ENCODE data around the gene TMED5.
A peak's percentile ranks its signal among the peaks of the same experiment; 100 is the strongest.
"Not testable (repeated sequence)": the region's sequence is repeated elsewhere in the genome, so short reads cannot be mapped to it uniquely, and the experiment has no call there.

The TMED5 gene

GRCh38 chr1:93179886-93180722 is at the start of gene TMED5:
Gene TMED5 (minus strand): TSS chr1:93180413. CDS start chr1:93180242, 171 bp downstream.
- H3K4me1 ChIP-seq (ENCODE audit: control insufficient read depth in 5 of 5, insufficient read depth in 5 of 5, low read length in 5 of 5): peaks cover 12 to 33% (median 32%) of the 10 kb centered on the region in 5 donors

GRCh38 chr1:93223023-93223675 is 42.9 kb upstream of the TMED5 start:
- Histone ChIP-seq H3K27me3 (ENCODE audit: control insufficient read depth in 5 of 5, insufficient read depth in 4 of 5, low read length in 5 of 5) (no peaks in the 10 kb centered on the region), H3K27ac (ENCODE audit: low read depth, low read length) (no peak overlapping the region), H3K4me1 (ENCODE audit: control insufficient read depth in 5 of 5, insufficient read depth in 5 of 5, low read length in 5 of 5) (no peaks in the 10 kb centered on the region), H3K9me3 (ENCODE audit: control insufficient read depth in 5 of 5, low read length in 5 of 5) (peaks cover 0 to 4% (median 0%) of the 10 kb centered on the region in 5 donors), H3K36me3 (ENCODE audit: control insufficient read depth in 5 of 5, insufficient read depth in 5 of 5, low read length in 5 of 5) (peaks cover 4 to 31% (median 10%) of the 10 kb centered on the region in 5 donors), H3K4me3 (ENCODE audit: low read depth in 1 of 5, low read length in 5 of 5) (no peak overlapping the region), H3K9ac (ENCODE audit: low read length in 5 of 5) (no peak overlapping the region)

More at GRCh38 chr1:93179886-93180722, at the start of gene TMED5:
- peaks cover 0 to 2% (median 0%) of the 10 kb centered on the region in 5 donors for H3K36me3 ChIP-seq (ENCODE audit: control insufficient read depth in 5 of 5, insufficient read depth in 5 of 5, low read length in 5 of 5)
- H3K9ac ChIP-seq (ENCODE audit: low read length in 5 of 5): peak within 1 kb of the TSS; percentile 95 to 100 (median 100)
- H3K27me3 ChIP-seq (ENCODE audit: control insufficient read depth in 5 of 5, insufficient read depth in 4 of 5, low read length in 5 of 5): peaks cover 0 to 10% (median 0%) of the 10 kb centered on the region in 5 donors
- peak within 1 kb of the TSS; percentile 75 to 100 (median 96) for H3K4me3 ChIP-seq (ENCODE audit: low read depth in 1 of 5, low read length in 5 of 5)
- peak within 1 kb of the TSS; percentile 100 for H3K27ac ChIP-seq (ENCODE audit: low read depth, low read length)
- H3K9me3 ChIP-seq (ENCODE audit: control insufficient read depth in 5 of 5, low read length in 5 of 5): peaks cover 0 to 2% (median 0%) of the 10 kb centered on the region in 5 donors

GRCh38 chr1:93221913-93222312 is 41.7 kb upstream of the TMED5 start:
- Histone ChIP-seq H3K36me3 (ENCODE audit: control insufficient read depth in 5 of 5, insufficient read depth in 5 of 5, low read length in 5 of 5) (peaks cover 4 to 34% (median 10%) of the 10 kb centered on the region in 5 donors), H3K9me3 (ENCODE audit: control insufficient read depth in 5 of 5, low read length in 5 of 5) (peaks cover 0 to 4% (median 0%) of the 10 kb centered on the region in 5 donors), H3K9ac (ENCODE audit: low read length in 5 of 5) (no peak overlapping the region), H3K4me1 (ENCODE audit: control insufficient read depth in 5 of 5, insufficient read depth in 5 of 5, low read length in 5 of 5) (no peaks in the 10 kb centered on the region), H3K27ac (ENCODE audit: low read depth, low read length) (no peak overlapping the region), H3K27me3 (ENCODE audit: control insufficient read depth in 5 of 5, insufficient read depth in 4 of 5, low read length in 5 of 5) (no peaks in the 10 kb centered on the region), H3K4me3 (ENCODE audit: low read depth in 1 of 5, low read length in 5 of 5) (no peak overlapping the region)

- not testable (repeated sequence) for H3K27me3 ChIP-seq (ENCODE audit: control insufficient read depth in 5 of 5, insufficient read depth in 4 of 5, low read length in 5 of 5); H3K4me3 ChIP-seq (ENCODE audit: low read depth in 1 of 5, low read length in 5 of 5); H3K9ac ChIP-seq (ENCODE audit: low read length in 5 of 5); H3K4me1 ChIP-seq (ENCODE audit: control insufficient read depth in 5 of 5, insufficient read depth in 5 of 5, low read length in 5 of 5); H3K9me3 ChIP-seq (ENCODE audit: control insufficient read depth in 5 of 5, low read length in 5 of 5); H3K27ac ChIP-seq (ENCODE audit: low read depth, low read length)
- H3K36me3 ChIP-seq (ENCODE audit: control insufficient read depth in 5 of 5, insufficient read depth in 5 of 5, low read length in 5 of 5): peaks cover 4 to 34% (median 10%) of the 10 kb centered on the region in 5 donors
Measured at GRCh38 chr1:93220716-93221115, 40.5 kb upstream of the TMED5 start.

GRCh38 chr1:93219443-93219842 is 39.2 kb upstream of the TMED5 start:
- peaks cover 0 to 4% (median 0%) of the 10 kb centered on the region in 5 donors for H3K9me3 ChIP-seq (ENCODE audit: control insufficient read depth in 5 of 5, low read length in 5 of 5)
- no peak overlapping the region for H3K4me3 ChIP-seq (ENCODE audit: low read depth in 1 of 5, low read length in 5 of 5)
- peaks cover 4 to 31% (median 10%) of the 10 kb centered on the region in 5 donors for H3K36me3 ChIP-seq (ENCODE audit: control insufficient read depth in 5 of 5, insufficient read depth in 5 of 5, low read length in 5 of 5)
- H3K4me1 ChIP-seq (ENCODE audit: control insufficient read depth in 5 of 5, insufficient read depth in 5 of 5, low read length in 5 of 5): no peaks in the 10 kb centered on the region
- H3K27ac ChIP-seq (ENCODE audit: low read depth, low read length): no peak overlapping the region
- no peaks in the 10 kb centered on the region for H3K27me3 ChIP-seq (ENCODE audit: control insufficient read depth in 5 of 5, insufficient read depth in 4 of 5, low read length in 5 of 5)
- no peak overlapping the region for H3K9ac ChIP-seq (ENCODE audit: low read length in 5 of 5)

- H3K36me3 ChIP-seq (ENCODE audit: control insufficient read depth in 5 of 5, insufficient read depth in 5 of 5, low read length in 5 of 5): peaks cover 0 to 20% (median 8%) of the 10 kb centered on the region in 5 donors
- no peaks in the 10 kb centered on the region for H3K27me3 ChIP-seq (ENCODE audit: control insufficient read depth in 5 of 5, insufficient read depth in 4 of 5, low read length in 5 of 5)
- no peaks in the 10 kb centered on the region for H3K9me3 ChIP-seq (ENCODE audit: control insufficient read depth in 5 of 5, low read length in 5 of 5)
- no peak overlapping the region for H3K9ac ChIP-seq (ENCODE audit: low read length in 5 of 5)
- H3K4me1 ChIP-seq (ENCODE audit: control insufficient read depth in 5 of 5, insufficient read depth in 5 of 5, low read length in 5 of 5): no peaks in the 10 kb centered on the region
- no peak overlapping the region for H3K4me3 ChIP-seq (ENCODE audit: low read depth in 1 of 5, low read length in 5 of 5)
- H3K27ac ChIP-seq (ENCODE audit: low read depth, low read length): no peak overlapping the region
Measured at GRCh38 chr1:93215322-93215721, 35.1 kb upstream of the TMED5 start.

- H3K4me3 ChIP-seq (ENCODE audit: low read depth in 1 of 5, low read length in 5 of 5): peak overlapping the region in 1 of 5 donors; percentile 7
- H3K9ac ChIP-seq (ENCODE audit: low read length in 5 of 5): no peak overlapping the region
- H3K27ac ChIP-seq (ENCODE audit: low read depth, low read length): no peak overlapping the region
- H3K36me3 ChIP-seq (ENCODE audit: control insufficient read depth in 5 of 5, insufficient read depth in 5 of 5, low read length in 5 of 5): peaks cover 0 to 15% (median 6%) of the 10 kb centered on the region in 5 donors
- no peaks in the 10 kb centered on the region for H3K9me3 ChIP-seq (ENCODE audit: control insufficient read depth in 5 of 5, low read length in 5 of 5)
- H3K4me1 ChIP-seq (ENCODE audit: control insufficient read depth in 5 of 5, insufficient read depth in 5 of 5, low read length in 5 of 5): peaks cover 0 to 6% (median 0%) of the 10 kb centered on the region in 5 donors
- no peaks in the 10 kb centered on the region for H3K27me3 ChIP-seq (ENCODE audit: control insufficient read depth in 5 of 5, insufficient read depth in 4 of 5, low read length in 5 of 5)
Measured at GRCh38 chr1:93207211-93207610, 27.0 kb upstream of the TMED5 start.

GRCh38 chr1:93206567-93206954 is 26.3 kb upstream of the TMED5 start:
- H3K4me1 ChIP-seq (ENCODE audit: control insufficient read depth in 5 of 5, insufficient read depth in 5 of 5, low read length in 5 of 5): peaks cover 0 to 6% (median 0%) of the 10 kb centered on the region in 5 donors
- H3K27ac ChIP-seq (ENCODE audit: low read depth, low read length): no peak overlapping the region
- H3K9ac ChIP-seq (ENCODE audit: low read length in 5 of 5): no peak overlapping the region
- peaks cover 0 to 17% (median 6%) of the 10 kb centered on the region in 5 donors for H3K36me3 ChIP-seq (ENCODE audit: control insufficient read depth in 5 of 5, insufficient read depth in 5 of 5, low read length in 5 of 5)
- no peaks in the 10 kb centered on the region for H3K9me3 ChIP-seq (ENCODE audit: control insufficient read depth in 5 of 5, low read length in 5 of 5)
- no peaks in the 10 kb centered on the region for H3K27me3 ChIP-seq (ENCODE audit: control insufficient read depth in 5 of 5, insufficient read depth in 4 of 5, low read length in 5 of 5)
- H3K4me3 ChIP-seq (ENCODE audit: low read depth in 1 of 5, low read length in 5 of 5): no peak overlapping the region

GRCh38 chr1:93205892-93206566 is 25.8 kb upstream of the TMED5 start:
- Histone ChIP-seq H3K27ac (ENCODE audit: low read depth, low read length) (no peak overlapping the region), H3K36me3 (ENCODE audit: control insufficient read depth in 5 of 5, insufficient read depth in 5 of 5, low read length in 5 of 5) (peaks cover 0 to 17% (median 6%) of the 10 kb centered on the region in 5 donors)

More at GRCh38 chr1:93205892-93206566, 25.8 kb upstream of the TMED5 start:
- Histone ChIP-seq H3K9ac (ENCODE audit: low read length in 5 of 5) (no peak overlapping the region), H3K9me3 (ENCODE audit: control insufficient read depth in 5 of 5, low read length in 5 of 5) (no peaks in the 10 kb centered on the region), H3K27me3 (ENCODE audit: control insufficient read depth in 5 of 5, insufficient read depth in 4 of 5, low read length in 5 of 5) (no peaks in the 10 kb centered on the region), H3K4me3 (ENCODE audit: low read depth in 1 of 5, low read length in 5 of 5) (no peak overlapping the region), H3K4me1 (ENCODE audit: control insufficient read depth in 5 of 5, insufficient read depth in 5 of 5, low read length in 5 of 5) (peaks cover 0 to 6% (median 0%) of the 10 kb centered on the region in 5 donors)
